Measurements from ENCODE around the gene GARRE1. TPM values are rescaled to one million over a fixed set of nuclear protein-coding genes. Genes with fewer than 3 reads are reported as not detected.
"Not testable (repeated sequence)": the region's sequence is repeated elsewhere in the genome, so short reads cannot be mapped to it uniquely, and the experiment has no call there.

Gene GARRE1
- total and polyA plus RNA-seq, 11 donors = 7.8 to 34.7 (median 20.6) TPM

DNA sequence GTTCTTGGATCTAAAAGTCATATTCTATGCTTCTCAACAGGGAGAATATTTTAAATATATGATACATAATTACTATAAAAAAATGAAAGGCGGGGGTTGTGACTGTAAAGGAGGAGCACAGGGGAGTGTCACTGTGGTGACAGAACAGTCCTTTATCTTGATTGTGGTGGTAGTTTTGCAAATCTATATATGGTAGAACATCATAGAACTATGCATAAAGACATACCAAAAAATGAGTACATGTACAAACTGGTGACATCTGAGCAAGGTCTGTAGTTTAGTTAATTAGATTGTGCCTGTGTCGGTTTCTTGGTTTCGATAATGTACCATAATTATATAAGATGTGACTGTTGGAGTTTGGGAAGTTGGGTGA lies 38.7 kb upstream of the GARRE1 start:
- H3K27ac ChIP-seq = no peak overlapping the region
- TF ChIP-seq, protein P1, sequence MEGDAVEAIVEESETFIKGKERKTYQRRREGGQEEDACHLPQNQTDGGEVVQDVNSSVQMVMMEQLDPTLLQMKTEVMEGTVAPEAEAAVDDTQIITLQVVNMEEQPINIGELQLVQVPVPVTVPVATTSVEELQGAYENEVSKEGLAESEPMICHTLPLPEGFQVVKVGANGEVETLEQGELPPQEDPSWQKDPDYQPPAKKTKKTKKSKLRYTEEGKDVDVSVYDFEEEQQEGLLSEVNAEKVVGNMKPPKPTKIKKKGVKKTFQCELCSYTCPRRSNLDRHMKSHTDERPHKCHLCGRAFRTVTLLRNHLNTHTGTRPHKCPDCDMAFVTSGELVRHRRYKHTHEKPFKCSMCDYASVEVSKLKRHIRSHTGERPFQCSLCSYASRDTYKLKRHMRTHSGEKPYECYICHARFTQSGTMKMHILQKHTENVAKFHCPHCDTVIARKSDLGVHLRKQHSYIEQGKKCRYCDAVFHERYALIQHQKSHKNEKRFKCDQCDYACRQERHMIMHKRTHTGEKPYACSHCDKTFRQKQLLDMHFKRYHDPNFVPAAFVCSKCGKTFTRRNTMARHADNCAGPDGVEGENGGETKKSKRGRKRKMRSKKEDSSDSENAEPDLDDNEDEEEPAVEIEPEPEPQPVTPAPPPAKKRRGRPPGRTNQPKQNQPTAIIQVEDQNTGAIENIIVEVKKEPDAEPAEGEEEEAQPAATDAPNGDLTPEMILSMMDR (IDR thresholded peaks at IDR 0.05) = no peak
- no peak for TF ChIP-seq POLR2A (IDR thresholded peaks at IDR 0.05)
- H3K36me3 ChIP-seq = peaks cover 0 to 97% (median 87%) of the 10 kb centered on the region in 9 donors
- H3K27me3 ChIP-seq = no peaks in the 10 kb centered on the region
- no peak for ATAC-seq
- H3K4me1 ChIP-seq = peaks cover 0 to 23% (median 0%) of the 10 kb centered on the region in 12 donors
- WGBS, 4 donors = 93 to 97% (median 96%) methylated on average over 3 of the region's 3 CpGs
- H3K4me3 ChIP-seq = no peak overlapping the region
- intact Hi-C loops (cut with DNase I) = no loop called here
- DNase-seq = no peak
- H3K9me3 ChIP-seq = no peaks in the 10 kb centered on the region

DNA sequence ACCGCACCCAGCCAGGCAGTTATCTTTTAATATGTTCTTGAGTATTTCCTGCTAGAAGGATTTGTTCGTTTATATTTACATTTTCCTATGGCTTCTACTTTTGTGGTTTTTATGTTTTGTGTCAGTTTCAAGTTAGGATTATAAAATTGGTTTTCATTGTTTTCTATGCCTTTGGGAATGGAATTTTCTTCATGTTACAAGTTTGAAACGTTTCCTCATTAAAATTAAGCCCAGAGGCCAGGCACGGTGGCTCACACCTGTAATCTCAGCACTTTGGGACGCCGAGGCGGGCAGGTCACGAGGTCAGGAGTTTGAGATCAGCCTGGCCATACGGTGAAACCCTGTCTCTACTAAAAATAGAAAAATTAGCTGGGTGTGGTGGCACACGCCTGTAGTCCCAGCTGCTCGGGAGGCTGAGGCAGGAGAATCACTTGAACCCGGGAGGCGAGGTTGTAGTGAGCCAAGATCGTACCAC lies 37.6 kb upstream of the GARRE1 start:
- peaks cover 0 to 23% (median 0%) of the 10 kb centered on the region in 12 donors for H3K4me1 ChIP-seq
- DNase-seq; H3K27me3 ChIP-seq; ATAC-seq; intact Hi-C loops (cut with DNase I); H3K9me3 ChIP-seq; H3K4me3 ChIP-seq; H3K27ac ChIP-seq: not testable (repeated sequence)
- peaks cover 0 to 97% (median 87%) of the 10 kb centered on the region in 9 donors for H3K36me3 ChIP-seq
- 82 to 85% (median 84%) methylated on average over 14 of the region's 14 CpGs for WGBS, 4 donors

DNA sequence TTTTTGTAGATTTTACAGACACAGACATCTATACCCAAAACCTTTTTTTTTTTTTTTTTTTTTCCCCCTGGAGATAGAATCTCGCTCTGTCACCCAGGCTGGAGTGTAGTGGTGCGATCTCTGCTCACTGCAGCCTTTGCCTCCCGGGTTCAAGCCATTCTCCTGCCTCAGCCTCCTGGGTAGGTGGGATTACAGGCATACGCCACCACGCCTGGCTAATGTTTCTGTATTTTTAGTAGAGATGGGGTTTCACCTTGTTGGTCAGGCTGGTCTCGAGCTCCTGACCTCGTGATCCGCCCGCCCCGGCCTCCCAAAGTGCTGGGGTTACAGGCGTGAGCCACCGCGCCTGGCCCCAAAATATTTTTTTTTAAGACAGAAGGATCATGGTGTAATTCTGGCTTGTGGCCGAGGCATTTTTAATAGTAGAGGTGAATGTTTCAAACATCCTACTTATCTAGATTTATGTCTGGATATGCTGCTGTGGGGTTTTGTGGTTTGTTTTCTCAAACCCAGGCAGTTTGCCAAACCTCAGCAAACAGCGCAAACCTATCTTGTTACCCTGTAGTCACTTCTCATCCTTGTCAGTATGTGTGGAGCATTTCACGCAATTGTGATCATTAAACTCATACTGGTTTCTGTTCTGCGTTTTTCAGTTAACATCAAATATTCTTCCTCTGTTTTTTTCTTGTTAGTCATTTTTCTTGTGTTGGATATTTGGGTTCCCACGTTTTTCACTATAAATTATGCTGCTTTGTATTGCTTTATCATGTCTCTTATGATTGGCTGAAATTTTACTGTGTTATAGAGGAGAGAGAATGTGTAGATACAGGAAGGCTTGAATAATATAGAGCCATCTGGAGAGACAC lies 36.2 kb upstream of the GARRE1 start:
- Histone ChIP-seq H3K4me3 (no peak overlapping the region), H3K27ac (peak overlapping the region in 2 of 12 donors; percentile 14 to 38), H3K36me3 (peaks cover 0 to 97% (median 87%) of the 10 kb centered on the region in 9 donors), H3K27me3 (no peaks in the 10 kb centered on the region), H3K4me1 (peaks cover 0 to 23% (median 0%) of the 10 kb centered on the region in 12 donors), H3K9me3 (no peaks in the 10 kb centered on the region)
- TF ChIP-seq, protein P1 (IDR thresholded peaks at IDR 0.05) = no peak
- no peak for TF ChIP-seq POLR2A (IDR thresholded peaks at IDR 0.05)
- ATAC-seq (no peak), DNase-seq (no peak)
- 80 to 91% (median 85%) methylated on average over 18 of the region's 18 CpGs for WGBS, 4 donors
- intact Hi-C loops (cut with DNase I) = no loop called here

DNA sequence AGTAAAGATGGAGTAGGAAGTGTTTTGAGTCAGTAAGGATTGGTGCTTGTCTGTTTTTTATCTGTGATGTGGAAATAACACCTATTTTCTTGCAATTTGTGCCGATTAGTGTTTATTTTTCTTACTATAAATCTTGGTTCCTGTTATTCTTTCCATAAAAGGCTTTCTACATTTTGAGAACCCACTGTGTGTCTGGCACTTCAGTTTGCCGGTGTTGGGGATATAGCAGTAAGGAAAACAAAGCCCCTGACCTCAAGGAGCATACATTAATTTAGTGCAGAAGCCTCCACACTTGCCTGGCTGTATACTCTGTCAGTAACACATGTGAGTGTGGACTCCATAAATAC lies 35.6 kb upstream of the GARRE1 start:
- peaks cover 0 to 23% (median 0%) of the 10 kb centered on the region in 12 donors for H3K4me1 ChIP-seq
- intact Hi-C loops (cut with DNase I) = no loop called here
- no peaks in the 10 kb centered on the region for H3K27me3 ChIP-seq
- no peak for ATAC-seq
- peak overlapping the region in 2 of 12 donors; percentile 14 to 38 for H3K27ac ChIP-seq
- H3K9me3 ChIP-seq = no peaks in the 10 kb centered on the region
- TF ChIP-seq, protein P1 (IDR thresholded peaks at IDR 0.05) = no peak
- no peak for TF ChIP-seq POLR2A (IDR thresholded peaks at IDR 0.05)
- peaks cover 0 to 97% (median 87%) of the 10 kb centered on the region in 9 donors for H3K36me3 ChIP-seq
- WGBS, 4 donors = 61 to 75% (median 72%) methylated on average over 2 of the region's 2 CpGs
- no peak for DNase-seq
- no peak overlapping the region for H3K4me3 ChIP-seq

All from heart left ventricle (tissue), 16 donors.